GM06990 (cell line): Measurements from ENCODE around the gene NTPCR.

ENCODE experiments used
- DNase-seq: peaks from one replicate; pipeline ENCODE4 v3.0.0-alpha.2; 2011; ENCODE audit not compliant: insufficient read length; ENCODE audit errors: extremely low read depth
- H3K27me3 ChIP-seq: replicated peaks from 2 replicates; pipeline ENCODE4 v1.6.0; 2011; ENCODE audit warnings: low read length; ENCODE audit not compliant: control insufficient read depth, insufficient read depth
- H3K36me3 ChIP-seq: 2 replicates; pipeline ENCODE4 v1.5.1; 2011; ENCODE audit warnings: low read length; ENCODE audit not compliant: control insufficient read depth, insufficient read depth
- H3K4me3 ChIP-seq: replicated peaks from 2 replicates; pipeline ENCODE4 v1.5.1; 2011; ENCODE audit warnings: low read depth, mild to moderate bottlenecking, control low read depth, low read length
- CTCF ChIP-seq: IDR thresholded peaks from 2 replicates; pipeline ENCODE4 v1.5.1; 2011; ENCODE audit warnings: low read length, control low read depth, mild to moderate bottlenecking, inconsistent platforms; ENCODE audit not compliant: insufficient read depth, poor library complexity, severe bottlenecking

Gene NTPCR

GRCh38 chr1:232984577-232985425 lies 34.4 kb downstream of the NTPCR start:
- no peak overlapping the region for H3K4me3 ChIP-seq
- no peak for TF ChIP-seq CTCF

GRCh38 chr1:232985882-232986526 lies 35.6 kb downstream of the NTPCR start:
- H3K4me3 ChIP-seq = no peak overlapping the region
- H3K36me3 ChIP-seq = no peaks in the 10 kb centered on the region; the same call in none of the 2 replicates
- no peak for TF ChIP-seq CTCF
- no peaks in the 10 kb centered on the region for H3K27me3 ChIP-seq
- no peak for DNase-seq

More at GRCh38 chr1:232984577-232985425, 34.4 kb downstream of the NTPCR start:
- H3K36me3 ChIP-seq = no peaks in the 10 kb centered on the region; the same call in none of the 2 replicates
- no peaks in the 10 kb centered on the region for H3K27me3 ChIP-seq
- no peak for DNase-seq

- H3K4me3 ChIP-seq = no peak overlapping the region
- H3K27me3 ChIP-seq = no peaks in the 10 kb centered on the region
- no peaks in the 10 kb centered on the region; the same call in none of the 2 replicates for H3K36me3 ChIP-seq
- no peak for TF ChIP-seq CTCF
- no peak for DNase-seq
These were observed 36.1 kb downstream of the NTPCR start for GRCh38 chr1:232986527-232986922.

GRCh38 chr1:232987046-232987773 lies 36.8 kb downstream of the NTPCR start:
- Histone ChIP-seq H3K4me3 (no peak overlapping the region), H3K27me3 (no peaks in the 10 kb centered on the region), H3K36me3 (no peaks in the 10 kb centered on the region; the same call in none of the 2 replicates)
- no peak for TF ChIP-seq CTCF
- DNase-seq = no peak

- DNase-seq = no peak
- Histone ChIP-seq H3K4me3 (no peak overlapping the region), H3K27me3 (no peaks in the 10 kb centered on the region), H3K36me3 (no peaks in the 10 kb centered on the region; the same call in none of the 2 replicates)
- TF ChIP-seq CTCF = no peak
These were observed 37.3 kb downstream of the NTPCR start for GRCh38 chr1:232987774-232988140.
